GM19452 (cell line): Measurements from ENCODE around the gene MYO1A.
A peak's percentile ranks its signal among the peaks of the same experiment; 100 is the strongest.
"Not testable (repeated sequence)": the region's sequence is repeated elsewhere in the genome, so short reads cannot be mapped to it uniquely, and the experiment has no call there.

Experiments used
- ATAC-seq: cut with Tn5 transposase; IDR thresholded peaks from one replicate; pipeline ENCODE4 v1.9.1; 2021; ENCODE audit not compliant: unreplicated experiment

The MYO1A gene

GRCh38 chr12:57087691-57088353, 37.9 kb upstream of the MYO1A start:
- peak; percentile 31 for ATAC-seq

- ATAC-seq: peak; percentile 28
Observed at GRCh38 chr12:57087010-57087690, 37.2 kb upstream of the MYO1A start.

GRCh38 chr12:57086493-57087009, 36.6 kb upstream of the MYO1A start:
- no peak for ATAC-seq

GRCh38 chr12:57085999-57086492, 36.1 kb upstream of the MYO1A start:
- ATAC-seq: no peak

- ATAC-seq: no peak
Observed at GRCh38 chr12:57080855-57081254, 30.9 kb upstream of the MYO1A start.

GRCh38 chr12:57079821-57080220, 29.9 kb upstream of the MYO1A start:
- ATAC-seq: no peak

GRCh38 chr12:57078519-57079404, 28.8 kb upstream of the MYO1A start, which contains the start of gene NEMP1:
NEMP1 (minus strand) TSS chr12:57078791; CDS start chr12:57078745, 46 bp downstream.
- ATAC-seq: peak; percentile 96

- not testable (repeated sequence) for ATAC-seq
Observed at GRCh38 chr12:57073566-57074450, 23.9 kb upstream of the MYO1A start.

GRCh38 chr12:57072661-57073060, 22.7 kb upstream of the MYO1A start:
- no peak for ATAC-seq

GRCh38 chr12:57069523-57069922, 19.6 kb upstream of the MYO1A start:
- peak; percentile 76 for ATAC-seq

- ATAC-seq: no peak
Observed at GRCh38 chr12:57066245-57066644, 16.3 kb upstream of the MYO1A start.

- peak; percentile 79 for ATAC-seq
Observed at GRCh38 chr12:57063991-57064685, 14.2 kb upstream of the MYO1A start.

- ATAC-seq: no peak
Observed at GRCh38 chr12:57058454-57058853, 8.5 kb upstream of the MYO1A start.

GRCh38 chr12:57057067-57057751, 7.3 kb upstream of the MYO1A start:
- no peak for ATAC-seq

- ATAC-seq: no peak
Observed at GRCh38 chr12:57055824-57056223, 5.9 kb upstream of the MYO1A start.

- ATAC-seq: not testable (repeated sequence)
Observed at GRCh38 chr12:57053901-57054300, 4.0 kb upstream of the MYO1A start.

GRCh38 chr12:57053146-57053545, 3.2 kb upstream of the MYO1A start:
- ATAC-seq: not testable (repeated sequence)

GRCh38 chr12:57051011-57051410, 1.1 kb upstream of the MYO1A start:
- no peak for ATAC-seq

GRCh38 chr12:57049119-57049446, 846 bp downstream of the MYO1A start:
- ATAC-seq: no peak
